ENCODE data around the gene TCEANC2.

The TCEANC2 gene

GRCh38 chr1:54010415-54011117 is 42.8 kb upstream of the TCEANC2 start:
- TF ChIP-seq ZFX (IDR thresholded peaks at IDR 0.05; ENCODE audit: borderline replicate concordance) = no peak
- no peak for TF ChIP-seq CTCF (IDR thresholded peaks at IDR 0.05)
- H3K27ac ChIP-seq = no peak overlapping the region

- no peak for TF ChIP-seq CTCF (IDR thresholded peaks at IDR 0.05)
- TF ChIP-seq ZFX (IDR thresholded peaks at IDR 0.05; ENCODE audit: borderline replicate concordance) = no peak
- H3K27ac ChIP-seq = no peak overlapping the region
These were observed 41.9 kb upstream of the TCEANC2 start for GRCh38 chr1:54011316-54012007.

GRCh38 chr1:54012008-54012325 is 41.4 kb upstream of the TCEANC2 start:
- TF ChIP-seq CTCF (IDR thresholded peaks at IDR 0.05) = no peak
- no peak for TF ChIP-seq ZFX (IDR thresholded peaks at IDR 0.05; ENCODE audit: borderline replicate concordance)
- no peak overlapping the region for H3K27ac ChIP-seq

- TF ChIP-seq CTCF (IDR thresholded peaks at IDR 0.05) (no peak), ZFX (IDR thresholded peaks at IDR 0.05; ENCODE audit: borderline replicate concordance) (no peak)
- H3K27ac ChIP-seq = no peak overlapping the region
These were observed 40.5 kb upstream of the TCEANC2 start for GRCh38 chr1:54012863-54013262.

GRCh38 chr1:54013393-54014008 is 39.9 kb upstream of the TCEANC2 start:
- TF ChIP-seq CTCF (IDR thresholded peaks at IDR 0.05) (no peak), ZFX (IDR thresholded peaks at IDR 0.05; ENCODE audit: borderline replicate concordance) (no peak)
- no peak overlapping the region for H3K27ac ChIP-seq

GRCh38 chr1:54014009-54014629 is 39.3 kb upstream of the TCEANC2 start:
- TF ChIP-seq CTCF (IDR thresholded peaks at IDR 0.05) (no peak), ZFX (IDR thresholded peaks at IDR 0.05; ENCODE audit: borderline replicate concordance) (no peak)
- no peak overlapping the region for H3K27ac ChIP-seq
